ENCODE results near the gene GAREM2.

GRCh38 chr2:26189751-26190150 lies 16.9 kb downstream of the GAREM2 start:
- TF ChIP-seq CTCF (IDR thresholded peaks at IDR 0.05) (no peak), POLR2A (IDR thresholded peaks at IDR 0.05) (no peak)
